HG03097 (cell line): ENCODE results near the gene ZNHIT1.
"Not testable (repeated sequence)": the region's sequence is repeated elsewhere in the genome, so short reads cannot be mapped to it uniquely, and the experiment has no call there.

Experiments
- ATAC-seq: cut with Tn5 transposase; IDR thresholded peaks from one replicate; pipeline ENCODE4 v1.9.1; 2021; ENCODE audit not compliant: unreplicated experiment, low FRiP score

Gene ZNHIT1

DNA sequence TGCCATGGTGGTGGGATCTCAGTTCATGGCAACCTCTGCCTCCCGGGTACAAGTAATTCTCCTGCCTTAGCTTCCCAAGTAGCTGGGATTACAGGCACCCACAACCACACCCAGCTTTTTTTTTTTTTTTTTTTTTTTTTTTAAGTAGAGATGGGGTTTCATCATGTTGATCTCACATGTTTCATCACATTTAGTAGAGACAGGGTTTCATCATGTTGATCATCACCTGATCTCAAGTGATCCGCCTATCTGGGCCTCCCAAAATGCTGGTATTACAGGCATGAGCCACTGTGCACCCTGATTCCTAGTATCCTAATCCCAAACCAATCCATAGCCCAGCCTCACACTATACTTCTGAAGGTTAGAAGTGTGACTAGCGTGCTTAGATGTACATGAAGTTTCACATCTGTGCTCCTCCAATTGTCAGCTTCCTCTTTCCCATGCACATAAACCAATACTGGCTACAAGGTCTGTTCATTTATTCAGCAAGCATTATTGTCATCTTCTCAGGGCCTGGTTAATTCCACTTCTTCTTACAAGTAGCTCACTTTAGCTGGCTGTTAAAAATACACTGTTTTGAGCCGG, 31.0 kb upstream of the ZNHIT1 start:
- ATAC-seq, result no peak

DNA sequence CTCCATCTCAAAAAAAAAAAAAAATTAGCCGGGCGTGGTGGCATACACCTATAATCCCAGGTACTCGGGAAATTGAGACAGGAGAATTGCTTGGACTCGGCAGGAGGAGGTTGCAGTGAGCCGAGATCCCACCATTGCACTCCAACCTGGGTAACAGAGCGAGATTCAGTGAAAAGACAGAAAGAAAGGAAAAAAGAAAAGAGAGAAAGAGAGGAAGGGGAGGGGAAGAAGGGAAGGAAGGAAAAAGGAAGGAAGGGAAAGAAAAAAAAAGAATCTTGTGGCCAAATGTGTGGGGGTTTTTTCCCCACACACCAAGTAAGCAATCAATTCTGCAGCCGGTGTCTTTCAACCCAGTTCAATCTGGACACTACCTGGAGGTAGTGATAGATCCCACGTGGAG, 28.9 kb upstream of the ZNHIT1 start:
- ATAC-seq, result no peak

DNA sequence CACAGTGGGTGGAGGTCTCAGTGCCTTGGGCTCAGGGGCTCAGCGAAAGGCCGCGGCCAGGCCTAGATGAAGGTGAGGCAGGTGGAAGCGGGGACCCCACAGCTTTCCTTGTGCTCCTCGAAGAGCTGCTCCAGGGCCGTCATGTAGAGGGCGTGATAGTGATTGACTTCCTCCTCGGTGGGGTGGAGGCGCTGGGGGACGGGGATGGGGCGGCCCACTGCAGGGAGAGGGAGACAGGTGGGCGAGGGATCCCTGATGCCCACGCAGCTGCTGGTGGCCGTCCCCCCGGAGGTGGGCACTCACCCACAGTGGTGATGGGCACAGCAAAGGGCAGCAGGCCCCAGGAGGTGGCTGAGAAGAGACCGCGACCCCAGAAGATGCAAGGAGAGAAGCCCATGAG, 22.1 kb upstream of the ZNHIT1 start:
- ATAC-seq, result no peak

DNA sequence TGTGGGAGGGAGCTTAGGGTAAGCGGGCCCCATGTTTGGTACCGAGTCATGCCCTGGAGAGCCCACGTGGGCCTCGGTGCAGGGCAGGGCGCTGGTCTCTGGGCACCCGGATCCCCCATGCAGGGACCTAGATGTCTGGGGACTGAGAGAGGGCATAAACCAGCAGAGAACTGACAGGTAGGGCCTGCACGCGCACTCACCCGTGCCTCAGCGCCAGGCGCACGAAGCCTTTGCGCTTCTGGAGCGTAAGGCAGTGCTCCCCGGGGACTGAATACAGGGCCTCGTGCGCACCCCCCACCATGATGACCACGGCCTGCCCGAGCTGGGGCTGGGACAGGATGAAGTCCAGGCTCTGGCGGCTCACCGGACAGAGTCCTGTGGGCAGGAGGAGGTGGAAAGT, 20.0 kb upstream of the ZNHIT1 start:
- no peak for ATAC-seq

DNA sequence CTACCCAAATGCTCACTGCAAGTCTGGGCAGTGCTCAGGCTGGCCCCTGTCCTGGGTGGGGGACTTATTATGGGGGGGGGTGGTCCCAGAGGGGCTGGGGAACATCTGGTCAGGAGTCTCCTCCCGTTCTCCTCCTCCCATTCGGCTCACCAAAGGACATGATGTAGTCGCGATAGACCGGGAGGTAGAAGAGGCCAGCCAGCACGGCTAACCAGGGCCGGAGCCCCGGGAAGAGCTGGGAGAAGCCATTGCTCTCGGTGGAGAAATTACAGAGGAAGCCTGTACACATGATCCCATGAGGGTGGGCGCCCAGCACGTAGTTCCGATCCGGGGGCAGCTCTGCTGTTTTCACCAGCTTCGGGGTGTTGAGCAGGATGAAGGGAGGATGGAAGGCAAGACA, 19.5 kb upstream of the ZNHIT1 start:
- no peak for ATAC-seq

DNA sequence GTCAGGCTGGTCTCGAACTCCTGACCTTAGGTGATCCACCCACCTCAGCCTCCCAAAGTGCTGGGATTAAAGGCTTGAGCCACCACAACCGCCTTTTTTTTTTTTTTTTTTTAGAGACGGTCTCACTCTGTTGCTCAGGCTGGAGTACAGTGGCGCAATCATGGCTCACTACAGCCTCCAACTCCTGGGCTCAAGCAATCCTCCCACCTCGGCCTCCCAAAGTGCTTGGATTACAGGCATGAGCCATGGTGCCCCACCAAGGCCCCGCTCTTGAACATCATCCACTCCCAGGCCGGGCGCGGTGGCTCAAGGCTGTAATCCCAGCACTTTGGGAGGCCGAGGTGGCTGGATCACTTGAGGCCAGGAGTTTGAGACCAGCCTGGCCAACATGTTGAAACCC, 18.4 kb upstream of the ZNHIT1 start:
- not testable (repeated sequence) for ATAC-seq

DNA sequence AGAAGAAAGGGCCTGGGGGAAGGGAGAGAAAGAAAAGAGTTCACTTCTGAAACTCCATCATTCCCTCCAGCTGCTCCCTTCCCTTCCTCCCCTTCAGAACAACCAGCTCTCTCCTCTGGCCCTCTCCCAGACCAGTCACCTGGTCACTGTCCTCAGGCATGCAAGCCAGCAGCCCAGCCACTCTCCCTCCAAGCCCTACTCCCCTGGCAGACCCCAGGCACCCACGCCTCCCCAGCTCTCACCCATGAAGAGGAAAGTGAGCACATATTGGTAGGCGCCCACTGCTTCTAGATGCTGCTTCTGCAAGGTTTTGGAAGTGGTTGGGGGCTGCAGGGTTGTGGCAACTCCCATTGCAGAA, 17.5 kb upstream of the ZNHIT1 start:
- no peak for ATAC-seq

DNA sequence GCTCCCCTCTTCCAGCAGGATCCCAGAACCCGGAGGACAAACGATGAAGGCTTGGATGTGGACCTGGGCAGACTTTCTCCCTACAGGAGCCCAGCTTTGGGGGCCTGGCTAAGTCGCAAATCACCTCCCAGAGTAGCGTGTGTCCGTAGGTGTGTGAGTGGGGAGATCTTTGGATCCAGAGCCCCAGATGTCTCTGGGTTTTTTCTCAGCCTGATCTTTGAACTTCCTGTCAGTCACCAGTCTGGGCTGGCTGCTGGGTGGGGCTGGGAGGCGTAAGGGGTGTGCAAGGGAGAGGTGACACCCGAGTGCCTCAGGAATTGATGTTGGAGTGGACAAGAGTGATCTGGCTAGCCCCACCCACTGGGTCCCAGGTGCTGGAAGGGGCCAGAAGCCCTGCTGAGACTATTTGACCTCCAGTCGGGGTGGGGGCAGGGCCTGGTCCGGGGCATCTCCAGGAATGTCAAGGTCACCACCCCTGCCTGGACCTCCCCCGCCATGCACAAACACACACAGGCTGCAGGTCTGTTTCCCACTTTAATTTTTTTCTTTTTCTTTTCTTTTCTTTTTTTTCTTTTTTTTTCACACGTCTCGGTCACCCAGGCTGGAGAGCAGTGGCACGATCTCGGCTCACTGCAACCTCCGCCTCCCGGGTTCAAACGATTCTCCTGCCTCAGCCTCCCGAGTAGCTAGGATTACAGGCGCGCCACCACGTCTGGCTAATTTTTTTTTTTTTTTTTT, 16.9 kb upstream of the ZNHIT1 start, which contains the start of gene MOGAT3:
TSS of gene MOGAT3 (minus strand) at position 175 of the 738 bp plus-strand sequence. CDS start 182 bp downstream, outside the sequence.
- ATAC-seq, result no peak

DNA sequence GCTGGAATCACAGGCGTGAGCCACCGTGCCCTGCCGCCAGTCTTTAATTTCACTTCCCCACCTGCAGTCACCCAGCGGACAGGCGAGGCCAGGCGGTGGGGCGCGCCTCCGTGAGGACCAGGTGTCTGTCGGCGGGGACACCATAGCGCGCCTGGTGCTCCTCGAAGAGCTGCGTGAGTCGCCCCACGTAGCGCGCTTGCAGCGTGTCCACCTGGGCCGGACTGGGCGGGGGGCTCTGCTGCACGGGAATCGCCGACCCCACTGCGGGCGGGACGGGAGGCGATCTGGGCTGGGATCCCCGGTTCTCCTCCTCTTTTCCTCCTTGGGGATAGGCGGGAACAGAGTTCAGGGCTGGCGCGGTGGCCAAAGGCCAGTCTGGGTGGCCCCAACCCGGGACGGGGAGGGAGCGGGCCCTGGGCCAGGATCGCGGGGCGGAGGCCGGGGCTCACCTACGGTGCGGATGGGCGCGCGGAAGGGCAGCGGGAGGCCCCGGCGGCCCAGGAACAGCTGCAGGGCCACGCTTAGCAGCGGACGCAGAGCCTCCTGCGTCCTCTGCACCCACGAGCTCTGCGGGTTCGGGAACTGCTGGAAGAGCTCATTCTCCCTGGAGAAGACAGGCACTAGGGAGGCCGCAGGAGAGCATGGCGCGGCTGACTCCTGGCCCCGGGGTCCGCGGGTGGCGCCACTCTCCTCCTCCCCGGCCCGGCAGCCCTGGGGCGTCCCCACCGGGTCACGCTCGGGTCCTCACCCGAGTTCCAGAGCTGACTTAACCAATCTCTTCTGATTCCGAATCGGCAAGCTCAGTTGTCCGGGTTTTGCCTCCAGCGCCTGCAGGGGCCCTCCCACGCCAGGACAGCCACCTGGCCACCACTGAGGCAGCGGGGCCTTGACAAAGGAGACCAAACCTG, 16.0 kb upstream of the ZNHIT1 start:
- ATAC-seq, result no peak

DNA sequence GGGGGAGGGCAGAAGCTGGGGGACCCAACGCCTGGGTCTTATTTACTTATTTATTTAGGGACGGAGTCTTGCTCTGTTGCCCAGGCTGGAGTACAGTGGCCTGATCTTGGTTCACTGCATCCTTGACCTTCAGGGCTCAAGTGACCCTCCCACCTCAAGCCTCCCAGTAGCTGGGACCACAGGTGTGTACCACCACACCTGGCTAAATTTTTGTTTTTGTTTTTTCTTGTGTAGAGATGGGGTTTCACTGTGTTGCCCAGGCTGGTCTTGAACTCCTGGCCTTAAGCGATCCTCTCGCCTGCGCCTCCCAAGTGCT, 15.4 kb upstream of the ZNHIT1 start:
- ATAC-seq, result no peak

DNA sequence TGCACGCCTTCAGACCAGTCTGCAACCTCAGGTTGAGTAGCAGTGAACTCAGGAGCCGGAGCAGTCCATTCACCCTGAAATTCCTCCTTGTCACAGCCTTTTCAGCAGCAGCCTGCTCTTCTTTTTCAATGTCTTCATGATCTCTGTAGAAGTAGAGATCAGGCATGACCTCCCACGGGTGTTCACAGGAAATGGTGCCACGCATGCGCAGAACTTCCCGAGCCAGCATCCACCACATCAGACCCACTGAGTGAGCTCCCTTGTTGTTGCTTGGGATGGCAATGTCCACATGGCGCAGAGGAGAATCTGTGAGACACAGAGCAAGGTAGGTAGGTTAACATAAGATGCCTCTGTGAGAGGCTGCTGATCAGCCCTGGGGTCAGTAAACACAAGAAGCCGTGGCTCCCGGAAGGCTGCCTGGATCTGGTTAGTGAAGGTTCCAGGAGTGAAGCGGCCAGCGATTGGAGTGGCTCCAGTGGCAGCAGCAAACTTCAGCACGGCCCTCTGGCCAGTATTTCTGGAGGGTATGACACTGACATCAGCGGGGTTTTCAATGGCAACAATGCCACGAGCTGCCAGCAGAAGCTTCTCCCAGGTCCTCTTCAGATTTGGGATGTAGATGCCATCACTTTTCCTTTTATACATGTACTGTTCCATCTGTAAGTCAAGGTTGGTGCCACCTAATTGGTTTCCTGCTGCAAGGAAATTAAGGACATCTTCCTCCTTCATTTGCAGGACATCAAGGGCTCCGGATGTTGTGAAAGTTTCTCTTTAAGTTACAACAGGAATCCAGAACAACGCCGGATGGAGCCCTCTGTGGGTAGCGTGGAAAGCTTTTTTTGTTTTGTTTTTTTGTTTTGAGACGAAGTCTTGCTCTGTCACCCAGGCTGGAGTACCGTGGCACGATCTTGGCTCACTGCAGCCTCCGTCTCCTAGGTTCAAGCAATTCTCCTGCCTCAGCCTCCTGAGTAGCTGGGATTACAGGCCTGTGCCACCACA, 13.9 kb upstream of the ZNHIT1 start:
- not testable (repeated sequence) for ATAC-seq

DNA sequence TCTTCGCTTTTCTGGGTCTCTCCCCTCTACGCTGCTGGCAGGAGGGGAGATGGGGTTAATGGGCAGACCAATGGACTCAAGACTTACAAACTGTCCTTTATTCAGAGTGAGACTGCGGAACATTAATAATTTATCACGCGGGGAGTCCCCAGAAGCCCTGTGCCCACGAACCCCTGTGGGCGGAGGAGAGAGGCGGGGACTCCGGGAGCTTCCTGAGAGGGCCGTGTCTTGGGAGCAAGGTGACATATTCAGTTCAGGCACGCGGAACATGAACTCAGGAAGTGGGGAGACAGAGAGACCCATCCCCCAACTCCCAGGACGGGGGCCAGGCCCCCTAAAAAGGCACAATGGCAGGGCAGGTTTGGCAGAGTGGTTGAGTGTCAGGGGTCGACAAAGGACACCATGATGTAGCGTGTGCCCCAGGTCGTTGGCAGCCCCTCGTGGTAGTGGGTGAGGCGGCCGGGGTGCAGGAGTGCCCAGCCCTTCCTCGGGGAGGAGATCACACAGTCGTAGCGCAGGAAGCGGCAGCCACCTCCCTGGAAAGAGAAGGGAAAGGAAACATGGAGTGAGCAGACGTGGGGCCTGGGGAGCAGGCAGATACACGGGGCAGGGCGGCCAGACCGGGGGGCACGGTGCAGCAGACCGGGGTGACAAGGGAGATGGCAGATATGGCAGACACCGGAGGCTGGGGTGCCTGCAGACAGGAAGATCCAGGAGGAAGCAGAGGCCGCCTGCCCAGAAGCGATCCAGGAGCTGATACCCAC, 11.9 kb upstream of the ZNHIT1 start:
- no peak for ATAC-seq

DNA sequence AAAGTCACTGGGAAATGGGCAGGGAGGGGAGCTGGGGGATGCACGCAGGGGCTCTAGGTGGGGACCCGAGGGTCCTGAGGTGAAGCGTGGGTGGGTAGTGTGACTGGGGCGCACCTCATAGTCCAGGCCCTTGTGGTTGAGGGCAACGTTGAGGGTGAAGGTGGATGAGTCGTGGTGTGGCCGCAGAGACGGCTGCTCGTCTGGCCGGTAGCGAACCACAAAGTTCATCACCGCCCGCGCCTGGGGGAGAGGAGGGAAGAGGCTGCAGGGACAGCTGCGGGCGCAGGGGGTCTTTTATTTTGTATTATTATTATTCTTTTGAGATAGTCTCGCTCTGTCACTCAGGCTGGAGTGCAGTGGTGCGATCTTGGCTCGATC, 11.3 kb upstream of the ZNHIT1 start:
- no peak for ATAC-seq

DNA sequence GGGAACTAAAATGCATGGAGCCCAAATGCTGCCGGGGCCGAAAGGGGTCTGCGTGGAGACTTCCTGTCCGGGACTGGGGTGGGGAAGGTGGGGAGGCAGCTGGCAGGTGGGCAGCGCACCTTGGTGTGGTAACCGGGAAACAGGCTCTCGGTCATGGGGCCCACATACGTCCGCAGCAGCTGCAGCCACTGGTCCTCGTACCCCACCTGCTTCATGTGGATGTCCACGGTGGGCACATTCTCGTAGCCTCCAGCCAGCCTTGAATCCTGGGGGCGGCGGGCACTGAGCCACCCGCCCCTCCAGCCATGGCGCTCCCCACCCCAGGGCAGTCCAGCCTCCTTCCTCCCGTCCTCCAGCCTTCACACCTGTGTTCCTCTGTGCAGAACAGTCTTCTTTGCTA, 10.5 kb upstream of the ZNHIT1 start:
- ATAC-seq, result no peak

DNA sequence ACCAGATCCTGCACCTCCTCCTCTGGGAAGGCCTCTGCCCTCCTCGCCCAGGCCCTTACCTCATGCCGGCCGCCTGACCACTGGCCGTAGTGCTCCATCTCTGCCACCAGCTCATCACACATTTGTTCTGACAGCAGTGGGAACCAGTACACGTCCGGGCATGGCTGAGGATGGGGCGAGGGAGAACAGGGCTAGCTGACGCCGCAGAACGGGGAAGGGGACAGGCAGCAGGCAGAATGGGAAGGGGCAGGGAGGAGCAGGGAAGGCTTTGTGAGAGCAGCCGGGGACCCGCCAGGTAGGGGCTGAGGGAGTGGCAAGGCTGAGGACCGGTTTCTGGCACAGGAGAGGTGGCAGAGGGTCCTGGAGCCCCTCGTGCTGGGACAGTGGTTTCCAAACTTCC, 9.2 kb upstream of the ZNHIT1 start:
- ATAC-seq, result no peak

DNA sequence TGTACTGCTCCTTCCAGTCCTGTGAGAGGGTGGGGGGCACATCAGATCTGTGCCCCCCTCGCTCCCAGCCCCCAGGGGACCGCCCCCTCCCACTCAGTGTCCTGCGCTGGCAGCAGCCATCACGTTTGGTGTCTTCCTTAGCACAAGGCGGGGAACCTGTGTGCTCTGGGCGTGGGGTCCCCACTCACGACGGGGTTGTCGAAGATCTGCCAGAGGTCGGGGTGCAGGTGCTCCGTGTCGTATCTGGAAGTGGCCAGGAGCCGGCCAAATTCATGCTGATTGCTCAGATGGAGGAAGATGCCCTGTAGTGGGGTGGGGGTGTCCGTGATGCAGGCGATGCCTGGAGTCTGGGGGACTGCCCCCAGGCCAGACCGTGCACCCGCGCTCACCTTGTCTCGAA, 7.8 kb upstream of the ZNHIT1 start:
- ATAC-seq, result no peak

DNA sequence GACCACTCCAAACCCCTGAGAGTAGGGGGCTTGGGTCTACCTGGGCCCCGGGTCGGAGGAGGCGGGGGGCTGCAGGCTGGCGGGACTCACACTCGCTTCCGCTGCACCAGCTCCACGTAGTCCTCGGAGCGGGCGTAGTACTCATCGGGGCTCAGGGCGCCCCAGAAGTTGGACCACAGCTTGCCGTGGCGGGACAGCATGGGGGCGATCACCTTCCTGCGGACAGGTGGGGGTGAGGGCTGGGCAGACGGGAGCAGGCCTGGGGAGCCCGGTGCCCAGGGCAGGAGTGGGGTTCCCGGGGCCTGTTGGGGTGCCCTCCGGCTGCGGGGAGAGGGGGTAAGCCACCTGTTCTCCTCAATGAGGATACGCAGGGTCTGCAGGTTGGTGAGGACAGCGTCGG, 6.5 kb upstream of the ZNHIT1 start:
- ATAC-seq, result no peak

DNA sequence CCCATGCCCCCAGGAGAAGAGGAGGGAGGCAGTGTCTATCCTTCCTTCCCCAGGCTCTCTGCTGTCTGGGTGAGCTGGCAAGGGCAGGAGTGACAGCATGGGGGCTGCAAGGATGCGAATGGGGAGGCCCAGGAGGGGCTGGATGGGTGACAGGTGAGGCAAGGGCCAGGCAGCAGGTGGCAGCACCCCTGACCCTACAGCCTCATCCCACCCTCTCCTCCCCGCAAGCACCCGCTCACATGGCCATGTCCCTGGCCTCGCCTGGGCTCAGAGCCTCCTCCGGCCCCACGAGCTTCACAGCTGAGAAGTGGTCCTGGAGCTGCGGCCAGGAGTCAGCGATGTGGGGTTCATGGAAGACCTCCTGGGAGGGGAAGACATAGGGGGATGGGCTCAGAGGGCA, 6.0 kb upstream of the ZNHIT1 start:
- ATAC-seq, result no peak

DNA sequence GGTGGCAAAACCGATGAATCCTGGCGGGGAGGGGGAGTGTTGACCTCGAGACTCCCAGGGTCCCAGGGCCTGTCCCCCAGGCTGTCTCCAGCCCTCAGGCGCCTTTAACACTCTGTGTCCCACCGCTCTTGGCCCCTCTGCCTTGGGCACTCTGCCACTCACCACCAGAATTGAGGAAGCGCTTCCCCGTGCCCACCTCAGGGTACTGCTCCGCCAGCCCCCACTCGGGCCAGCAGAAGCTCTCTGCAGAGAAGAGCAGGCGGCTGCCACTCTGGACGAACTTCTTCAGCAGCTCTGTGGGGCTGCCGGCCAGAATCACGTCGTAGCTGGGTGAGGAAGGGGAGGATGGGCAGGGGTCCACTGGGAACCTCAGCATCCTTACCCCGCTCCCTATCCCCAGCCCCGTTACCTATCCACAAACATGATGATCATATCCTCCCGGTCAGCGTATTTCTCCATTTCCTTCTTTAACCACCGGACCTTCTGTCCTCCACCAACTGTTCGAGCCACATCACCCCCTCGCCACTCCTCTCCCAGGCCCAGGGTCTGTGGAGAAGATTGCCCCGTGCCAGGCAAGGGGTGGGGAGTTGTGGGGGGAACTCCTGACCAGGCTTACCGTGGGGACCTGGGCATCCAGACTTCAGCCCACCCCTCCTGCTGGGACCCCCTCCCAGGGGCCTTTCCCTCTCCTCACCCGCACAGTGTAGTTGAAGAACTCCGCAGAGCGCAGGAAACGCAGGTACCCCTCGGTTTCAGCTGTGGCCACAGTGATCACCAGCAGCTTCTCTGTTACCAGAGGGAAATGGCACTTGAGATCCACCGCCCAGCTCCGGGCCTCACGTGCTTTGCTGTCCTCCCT, 1.7 kb upstream of the ZNHIT1 start:
- no peak for ATAC-seq
